PFSK-1 (cell line): ENCODE data around the gene TXN.

Experiments
- FOXP2 ChIP-seq: optimal IDR thresholded peaks from 2 replicates; pipeline ENCODE3; 2011; ENCODE audit warnings: borderline replicate concordance, control low read depth, inconsistent platforms; ENCODE audit not compliant: insufficient read depth; ENCODE audit errors: extremely low read length, extremely low read depth
- POLR2AphosphoS5 ChIP-seq: IDR thresholded peaks from 2 replicates; pipeline ENCODE4 v1.6.1; 2012; ENCODE audit warnings: low read depth, mild to moderate bottlenecking, control low read depth, low read length, moderate library complexity
- SIN3A ChIP-seq: IDR thresholded peaks from 2 replicates; pipeline ENCODE4 v1.6.1; 2012; ENCODE audit warnings: mild to moderate bottlenecking, low read length, moderate library complexity, borderline replicate concordance; ENCODE audit not compliant: insufficient read depth
- TAF1 ChIP-seq: IDR thresholded peaks from 2 replicates; pipeline ENCODE4 v1.6.1; 2012; ENCODE audit warnings: low read length, control low read depth, borderline replicate concordance; ENCODE audit not compliant: insufficient read depth
- TF ChIP-seq, protein P1 (sequence below), 2 experiments: IDR thresholded peaks; 2 replicates each; pipeline versions ENCODE4 v1.6.1 to v1.8.0; 2011 to 2012; ENCODE audit warnings: low read depth in 2 of 2, low read length in 2 of 2, control low read depth in 1 of 2, inconsistent platforms in 1 of 2, mild to moderate bottlenecking in 1 of 2, moderate library complexity in 1 of 2; ENCODE audit not compliant: insufficient read depth in 1 of 2

TXN gene

GRCh38 chr9:110217656-110218099 is 38.6 kb downstream of the TXN start:
- TF ChIP-seq, protein P1, sequence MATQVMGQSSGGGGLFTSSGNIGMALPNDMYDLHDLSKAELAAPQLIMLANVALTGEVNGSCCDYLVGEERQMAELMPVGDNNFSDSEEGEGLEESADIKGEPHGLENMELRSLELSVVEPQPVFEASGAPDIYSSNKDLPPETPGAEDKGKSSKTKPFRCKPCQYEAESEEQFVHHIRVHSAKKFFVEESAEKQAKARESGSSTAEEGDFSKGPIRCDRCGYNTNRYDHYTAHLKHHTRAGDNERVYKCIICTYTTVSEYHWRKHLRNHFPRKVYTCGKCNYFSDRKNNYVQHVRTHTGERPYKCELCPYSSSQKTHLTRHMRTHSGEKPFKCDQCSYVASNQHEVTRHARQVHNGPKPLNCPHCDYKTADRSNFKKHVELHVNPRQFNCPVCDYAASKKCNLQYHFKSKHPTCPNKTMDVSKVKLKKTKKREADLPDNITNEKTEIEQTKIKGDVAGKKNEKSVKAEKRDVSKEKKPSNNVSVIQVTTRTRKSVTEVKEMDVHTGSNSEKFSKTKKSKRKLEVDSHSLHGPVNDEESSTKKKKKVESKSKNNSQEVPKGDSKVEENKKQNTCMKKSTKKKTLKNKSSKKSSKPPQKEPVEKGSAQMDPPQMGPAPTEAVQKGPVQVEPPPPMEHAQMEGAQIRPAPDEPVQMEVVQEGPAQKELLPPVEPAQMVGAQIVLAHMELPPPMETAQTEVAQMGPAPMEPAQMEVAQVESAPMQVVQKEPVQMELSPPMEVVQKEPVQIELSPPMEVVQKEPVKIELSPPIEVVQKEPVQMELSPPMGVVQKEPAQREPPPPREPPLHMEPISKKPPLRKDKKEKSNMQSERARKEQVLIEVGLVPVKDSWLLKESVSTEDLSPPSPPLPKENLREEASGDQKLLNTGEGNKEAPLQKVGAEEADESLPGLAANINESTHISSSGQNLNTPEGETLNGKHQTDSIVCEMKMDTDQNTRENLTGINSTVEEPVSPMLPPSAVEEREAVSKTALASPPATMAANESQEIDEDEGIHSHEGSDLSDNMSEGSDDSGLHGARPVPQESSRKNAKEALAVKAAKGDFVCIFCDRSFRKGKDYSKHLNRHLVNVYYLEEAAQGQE (IDR thresholded peaks at IDR 0.05; ENCODE audit: insufficient read depth in 1 of 2, low read depth in 2 of 2, low read length in 2 of 2): no peak
- TF ChIP-seq SIN3A: no peak
- no peak for TF ChIP-seq FOXP2
- TF ChIP-seq TAF1: no peak
- no peak for TF ChIP-seq POLR2AphosphoS5

GRCh38 chr9:110214586-110215355 is 41.5 kb downstream of the TXN start:
- TF ChIP-seq, protein P1 (IDR thresholded peaks at IDR 0.05; ENCODE audit: insufficient read depth in 1 of 2, low read depth in 2 of 2, low read length in 2 of 2): no peak
- no peak for TF ChIP-seq FOXP2
- no peak for TF ChIP-seq SIN3A
- TF ChIP-seq POLR2AphosphoS5: no peak
- no peak for TF ChIP-seq TAF1

DNA sequence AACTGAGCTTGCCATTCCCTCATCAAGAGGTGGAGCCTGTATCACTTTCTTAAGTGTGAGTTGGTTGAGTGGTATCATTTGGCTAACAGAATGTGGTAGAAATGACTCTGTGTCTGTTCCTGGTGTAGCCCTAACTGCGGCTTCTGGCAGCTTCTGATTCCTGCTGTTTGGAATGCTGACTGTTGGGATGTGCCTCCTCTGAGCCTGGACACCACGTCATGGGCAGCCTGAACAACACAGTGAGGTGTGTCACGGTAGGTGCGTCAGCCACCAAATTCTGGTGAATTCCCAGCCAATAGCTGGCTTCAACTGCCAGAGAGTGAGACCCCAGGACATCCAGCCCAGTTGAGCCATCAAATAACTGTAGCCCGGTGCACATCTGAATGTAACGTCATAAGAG is 42.2 kb downstream of the TXN start:
- TF ChIP-seq, protein P1 (IDR thresholded peaks at IDR 0.05; ENCODE audit: insufficient read depth in 1 of 2, low read depth in 2 of 2, low read length in 2 of 2): no peak

DNA sequence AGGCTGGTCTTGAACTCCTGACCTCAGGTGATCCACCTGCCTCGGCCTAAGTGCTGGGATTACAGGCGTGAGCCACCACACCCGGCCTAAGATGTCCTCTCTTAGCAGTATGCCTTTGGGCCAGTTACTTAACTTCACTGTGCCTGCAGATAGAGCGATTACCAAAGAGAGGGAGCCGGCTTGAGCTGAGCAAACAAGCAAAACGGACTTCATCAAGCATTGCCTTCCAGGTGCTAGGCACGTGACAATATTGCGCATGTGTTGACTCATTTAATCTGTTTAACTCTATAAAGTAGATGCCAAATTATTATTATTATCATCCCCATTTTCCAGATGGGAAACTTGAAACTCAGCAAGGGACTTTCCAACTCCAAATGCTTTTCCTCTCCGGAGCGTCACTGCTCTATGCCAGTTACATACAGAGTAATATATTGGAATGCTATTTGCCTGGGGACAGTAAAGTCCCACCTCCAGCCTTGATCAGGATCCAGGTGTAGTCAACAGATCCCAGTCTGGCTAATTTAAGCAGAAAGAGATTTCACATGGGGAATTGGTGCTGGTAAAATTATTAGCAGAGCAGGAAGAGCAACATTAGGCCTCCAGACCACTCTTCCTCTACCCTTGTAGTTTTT is 42.8 kb downstream of the TXN start:
- TF ChIP-seq TAF1 (no peak), SIN3A (no peak), POLR2AphosphoS5 (no peak), FOXP2 (no peak)
- TF ChIP-seq, protein P1 (IDR thresholded peaks at IDR 0.05; ENCODE audit: insufficient read depth in 1 of 2, low read depth in 2 of 2, low read length in 2 of 2): no peak

DNA sequence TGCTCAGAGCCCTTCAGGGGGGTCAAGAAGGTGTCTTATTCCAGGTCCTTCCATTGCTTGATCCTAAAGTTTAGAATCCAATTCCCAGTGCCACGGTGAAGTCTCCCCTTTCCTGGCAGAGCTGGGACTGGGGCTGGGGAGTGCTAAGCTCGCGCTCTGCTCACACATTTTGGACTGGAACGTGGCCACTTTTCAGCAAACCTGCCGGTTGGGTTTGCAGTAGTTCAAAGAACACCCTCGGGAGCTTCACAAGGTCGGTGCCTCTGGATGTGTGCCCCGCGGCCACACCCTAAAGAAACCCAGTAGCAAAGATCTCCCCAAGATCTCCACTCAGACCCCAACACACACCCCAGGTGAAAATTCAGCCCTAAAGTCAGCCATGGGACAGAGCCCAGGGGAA is 48.3 kb downstream of the TXN start, which contains the start of gene C9orf152:
Gene C9orf152 (minus strand): TSS at position 129 of the 400 bp plus-strand sequence. CDS start 580 bp downstream, outside the sequence.
- TF ChIP-seq, protein P1 (IDR thresholded peaks at IDR 0.05; ENCODE audit: insufficient read depth in 1 of 2, low read depth in 2 of 2, low read length in 2 of 2): no peak
- TF ChIP-seq FOXP2: no peak
- no peak for TF ChIP-seq POLR2AphosphoS5
- no peak for TF ChIP-seq TAF1
- TF ChIP-seq SIN3A: no peak
